Breast epithelium (tissue), 3 donors: ENCODE results near the gene FCGR3A.
"Not testable (repeated sequence)": the region's sequence is repeated elsewhere in the genome, so short reads cannot be mapped to it uniquely, and the experiment has no call there.

ENCODE experiments used
- CTCF ChIP-seq, 3 donors: fragments of 450-650 bp; IDR thresholded peaks; one replicate each; pipeline ENCODE4 v1.5.1; 2016 to 2017; ENCODE audit warnings: antibody characterized with exemption in 3 of 3, mild to moderate bottlenecking in 3 of 3, moderate library complexity in 3 of 3
- POLR2A ChIP-seq: fragments of 450-650 bp; IDR thresholded peaks from one replicate; pipeline ENCODE4 v1.6.1; 2016; ENCODE audit warnings: antibody characterized with exemption, mild to moderate bottlenecking, moderate library complexity
- POLR2AphosphoS5 ChIP-seq, 3 donors: sonication (generic); formaldehyde crosslinking; IDR thresholded peaks; one replicate each; pipeline ENCODE4 v1.6.1; 2017; ENCODE audit warnings: antibody characterized with exemption in 3 of 3

DNA sequence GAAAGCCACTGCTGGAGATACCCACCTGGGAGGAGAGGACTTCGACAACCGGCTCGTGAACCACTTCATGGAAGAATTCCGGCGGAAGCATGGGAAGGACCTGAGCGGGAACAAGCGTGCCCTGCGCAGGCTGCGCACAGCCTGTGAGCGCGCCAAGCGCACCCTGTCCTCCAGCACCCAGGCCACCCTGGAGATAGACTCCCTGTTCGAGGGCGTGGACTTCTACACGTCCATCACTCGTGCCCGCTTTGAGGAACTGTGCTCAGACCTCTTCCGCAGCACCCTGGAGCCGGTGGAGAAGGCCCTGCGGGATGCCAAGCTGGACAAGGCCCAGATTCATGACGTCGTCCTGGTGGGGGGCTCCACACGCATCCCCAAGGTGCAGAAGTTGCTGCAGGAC is 24.3 kb downstream of the FCGR3A start:
- TF ChIP-seq CTCF (IDR thresholded peaks at IDR 0.05); POLR2A; POLR2AphosphoS5 (IDR thresholded peaks at IDR 0.05): not testable (repeated sequence)
